ENCODE data around the gene TNFRSF1A.

Gene TNFRSF1A

DNA sequence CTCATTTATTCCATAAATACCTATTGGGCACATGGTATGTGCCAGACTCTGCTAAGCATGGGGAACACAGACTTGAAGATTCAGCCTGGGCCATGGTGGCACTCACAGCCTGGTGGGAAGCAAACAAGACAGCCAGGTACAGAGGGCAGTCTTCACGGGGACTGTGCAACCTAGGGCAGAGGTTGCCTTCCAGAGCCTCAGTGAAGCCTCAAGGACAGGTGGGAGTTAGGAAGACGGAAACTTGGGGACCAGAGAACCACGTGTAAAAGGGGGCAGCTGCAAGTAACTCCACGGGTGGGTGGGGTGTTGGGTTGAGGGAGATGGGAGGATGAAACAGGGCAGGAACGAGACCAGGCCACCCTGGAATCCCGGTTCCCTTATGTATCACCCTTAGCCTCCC, 41.1 kb upstream of the TNFRSF1A start:
- H3K23ac ChIP-seq (ENCODE audit: low read length) = no peak overlapping the region
- no peak overlapping the region for H3K27ac ChIP-seq (ENCODE audit: low read depth, low read length)
- WGBS (ENCODE audit: extremely low coverage, insufficient coverage, insufficient read length) = no CpG with 5 or more reads among the region's 6 CpGs
- H3K9me3 ChIP-seq (ENCODE audit: insufficient read depth, low read depth, low read length) = no peaks in the 10 kb centered on the region
- H3K27me3 ChIP-seq (ENCODE audit: insufficient read depth, low read length) = no peaks in the 10 kb centered on the region
- peak overlapping the region; percentile 97 for H4K8ac ChIP-seq (ENCODE audit: low read depth, low read length)
- H3K4me2 ChIP-seq (ENCODE audit: low read length) = no peak overlapping the region
- H3K79me2 ChIP-seq (ENCODE audit: control insufficient read depth, insufficient read depth, low read length, poor library complexity) = peaks cover 11% of the 10 kb centered on the region
- no peak overlapping the region for H3K18ac ChIP-seq (ENCODE audit: low read length)
- no peak overlapping the region for H3K9ac ChIP-seq (ENCODE audit: low read length)
- H3K4me3 ChIP-seq (ENCODE audit: low read depth, low read length) = no peak overlapping the region
- no peak overlapping the region for H3K4ac ChIP-seq (ENCODE audit: low read depth, low read length)
- no peak overlapping the region for H2AFZ ChIP-seq (ENCODE audit: insufficient read depth, low read length, poor library complexity)
- H2AK5ac ChIP-seq (ENCODE audit: low read length) = no peak overlapping the region
- DNase-seq = no peak
- H3K4me1 ChIP-seq (ENCODE audit: control insufficient read depth in 1 of 2, insufficient read depth in 2 of 2, low read length in 2 of 2) = peaks cover 18 to 20% of the 10 kb centered on the region in 2 experiments
- H3K14ac ChIP-seq (ENCODE audit: low read length) = no peak overlapping the region
- H2BK5ac ChIP-seq (ENCODE audit: low read depth, low read length, poor library complexity) = no peak overlapping the region
- H3K79me1 ChIP-seq (ENCODE audit: low read length) = peaks cover 17% of the 10 kb centered on the region
- no peak overlapping the region for H2BK12ac ChIP-seq (ENCODE audit: low read length)
- no peak overlapping the region for H2BK120ac ChIP-seq (ENCODE audit: insufficient read depth, low read length, poor library complexity)
- peaks cover 3 to 4% of the 10 kb centered on the region in 2 experiments for H3K36me3 ChIP-seq (ENCODE audit: control insufficient read depth in 1 of 2, insufficient read depth in 2 of 2, low read length in 2 of 2)
- H4K12ac ChIP-seq (ENCODE audit: low read depth, low read length) = no peak overlapping the region
- H4K91ac ChIP-seq (ENCODE audit: low read depth, low read length) = peak overlapping the region; percentile 95

DNA sequence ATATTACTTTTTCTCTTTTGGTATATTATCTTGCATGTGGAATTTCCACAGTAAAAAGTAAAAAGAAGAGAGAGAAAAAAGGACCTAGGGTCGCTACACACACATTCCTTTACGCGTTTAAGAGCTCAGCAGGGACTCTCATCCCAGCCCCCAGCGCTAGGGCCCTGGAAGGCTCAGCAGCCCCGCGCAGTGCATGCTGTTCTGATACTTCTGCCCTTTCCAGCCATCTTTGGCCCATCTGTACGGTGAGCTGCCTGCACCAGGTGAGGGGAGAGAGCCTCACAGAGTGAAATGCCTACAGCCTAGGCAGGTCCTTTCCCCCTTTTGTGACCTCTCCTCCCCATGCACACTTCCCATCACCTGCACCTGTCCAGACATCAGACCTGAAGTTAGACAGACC, 40.5 kb upstream of the TNFRSF1A start:
- Histone ChIP-seq H2AK5ac (ENCODE audit: low read length) (no peak overlapping the region), H3K4ac (ENCODE audit: low read depth, low read length) (no peak overlapping the region)
- DNase-seq = no peak

DNA sequence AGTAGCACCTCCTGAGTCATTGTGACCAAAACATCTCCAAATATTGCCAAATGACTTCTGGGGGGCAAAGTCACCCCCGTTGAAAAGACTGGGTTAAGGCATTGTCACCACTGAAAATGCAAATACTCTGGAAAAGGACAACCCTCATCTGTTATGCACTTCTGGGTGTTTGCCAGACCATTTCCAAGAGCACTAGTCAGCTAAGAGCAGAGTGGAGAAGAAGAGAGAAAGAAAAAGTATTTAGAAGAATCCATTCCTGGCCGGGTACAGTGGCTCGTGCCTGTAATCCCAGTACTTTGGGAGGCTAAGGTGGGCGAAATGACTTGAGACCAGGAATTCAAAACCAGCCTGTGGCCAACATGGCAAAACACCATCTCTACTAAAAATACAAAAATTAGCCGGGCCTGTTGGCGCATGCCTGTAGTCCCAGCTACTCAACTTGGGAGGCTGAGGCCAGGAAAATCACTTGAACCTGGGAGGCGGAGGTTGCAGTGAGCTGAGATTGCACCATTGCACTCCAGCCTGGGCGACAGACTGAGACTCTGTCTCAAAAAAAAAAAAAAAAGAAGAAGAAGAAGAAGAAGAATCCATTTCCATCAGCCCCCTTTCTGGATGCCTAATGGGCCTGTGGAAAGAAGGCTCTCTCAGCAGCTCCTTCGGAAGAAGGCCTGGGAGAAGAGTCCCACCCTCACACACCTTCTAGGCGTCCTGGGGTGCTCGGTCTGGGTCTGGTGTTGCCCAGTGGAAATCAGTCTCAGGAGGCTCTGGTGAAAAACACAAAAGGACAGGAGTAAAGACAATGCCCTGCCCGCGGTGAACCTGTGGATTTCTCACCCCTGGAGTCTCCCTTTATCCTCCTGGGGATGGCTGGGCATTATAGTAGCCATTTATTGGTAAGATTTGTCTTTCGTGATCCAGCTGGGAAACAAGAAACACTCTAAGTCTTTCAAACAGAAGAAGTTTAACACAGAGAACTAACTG, 38.6 kb upstream of the TNFRSF1A start:
- no CpG with 5 or more reads among the region's 14 CpGs for WGBS (ENCODE audit: extremely low coverage, insufficient coverage, insufficient read length)
- Histone ChIP-seq H3K36me3 (ENCODE audit: control insufficient read depth in 1 of 2, insufficient read depth in 2 of 2, low read length in 2 of 2) (no peaks in the 10 kb centered on the region), H2BK5ac (ENCODE audit: low read depth, low read length, poor library complexity) (no peak overlapping the region), H3K79me1 (ENCODE audit: low read length) (peaks cover 24% of the 10 kb centered on the region), H3K18ac (ENCODE audit: low read length) (no peak overlapping the region), H2BK120ac (ENCODE audit: insufficient read depth, low read length, poor library complexity) (no peak overlapping the region), H3K4ac (ENCODE audit: low read depth, low read length) (no peak overlapping the region), H4K12ac (ENCODE audit: low read depth, low read length) (no peak overlapping the region), H3K4me1 (ENCODE audit: control insufficient read depth in 1 of 2, insufficient read depth in 2 of 2, low read length in 2 of 2) (peaks cover 29 to 37% of the 10 kb centered on the region in 2 experiments), H2AK5ac (ENCODE audit: low read length) (no peak overlapping the region), H3K4me3 (ENCODE audit: low read depth, low read length) (no peak overlapping the region), H3K27me3 (ENCODE audit: insufficient read depth, low read length) (no peaks in the 10 kb centered on the region), H2BK12ac (ENCODE audit: low read length) (no peak overlapping the region), H4K8ac (ENCODE audit: low read depth, low read length) (no peak overlapping the region), H2AFZ (ENCODE audit: insufficient read depth, low read length, poor library complexity) (no peak overlapping the region), H3K14ac (ENCODE audit: low read length) (no peak overlapping the region), H3K27ac (ENCODE audit: low read depth, low read length) (no peak overlapping the region), H4K91ac (ENCODE audit: low read depth, low read length) (no peak overlapping the region), H3K9me3 (ENCODE audit: insufficient read depth, low read depth, low read length) (no peaks in the 10 kb centered on the region), H3K23ac (ENCODE audit: low read length) (no peak overlapping the region), H3K9ac (ENCODE audit: low read length) (no peak overlapping the region), H3K79me2 (ENCODE audit: control insufficient read depth, insufficient read depth, low read length, poor library complexity) (peaks cover 11% of the 10 kb centered on the region), H3K4me2 (ENCODE audit: low read length) (no peak overlapping the region)
- DNase-seq = no peak

More for the DNA sequence above, 40.5 kb upstream of the TNFRSF1A start:
- H3K27ac ChIP-seq (ENCODE audit: low read depth, low read length) = no peak overlapping the region
- H3K14ac ChIP-seq (ENCODE audit: low read length) = no peak overlapping the region
- H3K4me2 ChIP-seq (ENCODE audit: low read length) = no peak overlapping the region
- no peak overlapping the region for H4K8ac ChIP-seq (ENCODE audit: low read depth, low read length)
- H3K4me1 ChIP-seq (ENCODE audit: control insufficient read depth in 1 of 2, insufficient read depth in 2 of 2, low read length in 2 of 2) = peaks cover 18 to 20% of the 10 kb centered on the region in 2 experiments
- H2BK12ac ChIP-seq (ENCODE audit: low read length) = no peak overlapping the region
- peaks cover 3 to 4% of the 10 kb centered on the region in 2 experiments for H3K36me3 ChIP-seq (ENCODE audit: control insufficient read depth in 1 of 2, insufficient read depth in 2 of 2, low read length in 2 of 2)
- H3K9ac ChIP-seq (ENCODE audit: low read length) = no peak overlapping the region
- no peaks in the 10 kb centered on the region for H3K9me3 ChIP-seq (ENCODE audit: insufficient read depth, low read depth, low read length)
- H4K91ac ChIP-seq (ENCODE audit: low read depth, low read length) = no peak overlapping the region
- no peak overlapping the region for H2AFZ ChIP-seq (ENCODE audit: insufficient read depth, low read length, poor library complexity)
- H4K12ac ChIP-seq (ENCODE audit: low read depth, low read length) = no peak overlapping the region
- H3K4me3 ChIP-seq (ENCODE audit: low read depth, low read length) = no peak overlapping the region
- H3K79me1 ChIP-seq (ENCODE audit: low read length) = peaks cover 17% of the 10 kb centered on the region
- peaks cover 11% of the 10 kb centered on the region for H3K79me2 ChIP-seq (ENCODE audit: control insufficient read depth, insufficient read depth, low read length, poor library complexity)
- H2BK5ac ChIP-seq (ENCODE audit: low read depth, low read length, poor library complexity) = no peak overlapping the region
- no peak overlapping the region for H3K18ac ChIP-seq (ENCODE audit: low read length)
- H3K23ac ChIP-seq (ENCODE audit: low read length) = no peak overlapping the region
- WGBS (ENCODE audit: extremely low coverage, insufficient coverage, insufficient read length) = no CpG with 5 or more reads among the region's 7 CpGs
- no peak overlapping the region for H2BK120ac ChIP-seq (ENCODE audit: insufficient read depth, low read length, poor library complexity)
- no peaks in the 10 kb centered on the region for H3K27me3 ChIP-seq (ENCODE audit: insufficient read depth, low read length)

DNA sequence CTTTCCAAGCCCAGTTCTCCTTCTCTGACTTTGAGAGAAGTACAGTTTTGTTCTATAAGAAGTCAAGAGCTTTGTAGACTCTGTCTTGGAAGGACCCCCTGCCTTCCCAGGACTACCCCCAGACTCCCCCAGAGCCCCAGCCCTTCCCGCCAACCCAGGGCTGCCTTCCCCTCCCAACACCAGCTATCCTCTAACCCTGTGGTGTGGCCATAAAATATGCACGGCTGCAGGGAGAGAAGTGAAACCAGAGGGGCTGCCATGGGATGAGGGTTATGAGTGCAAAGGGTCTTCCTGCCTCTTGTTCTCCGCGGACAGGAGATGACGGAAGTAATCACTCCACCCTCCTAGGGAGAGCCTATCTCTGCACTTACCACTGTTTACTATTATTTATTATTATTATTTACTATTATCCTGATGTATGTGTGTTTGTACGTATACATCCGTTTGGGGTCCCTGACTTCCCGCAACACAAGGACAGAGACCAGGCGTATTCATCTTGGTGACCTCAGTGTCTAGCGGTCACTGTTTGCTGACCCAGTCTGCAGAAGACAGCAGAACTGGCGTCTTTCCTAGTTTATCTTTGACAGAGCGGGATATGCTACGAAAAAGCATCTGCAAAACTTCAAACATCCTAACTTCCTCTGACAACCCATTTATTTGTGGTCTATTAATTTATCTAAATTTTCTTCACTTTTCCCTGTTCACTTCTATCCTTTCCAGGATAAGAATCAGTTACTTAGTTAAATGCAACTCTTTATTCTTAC, 37.0 kb upstream of the TNFRSF1A start:
- Histone ChIP-seq H3K27ac (ENCODE audit: low read depth, low read length) (no peak overlapping the region), H3K4me2 (ENCODE audit: low read length) (no peak overlapping the region), H3K9me3 (ENCODE audit: insufficient read depth, low read depth, low read length) (no peaks in the 10 kb centered on the region), H2AFZ (ENCODE audit: insufficient read depth, low read length, poor library complexity) (no peak overlapping the region), H3K14ac (ENCODE audit: low read length) (no peak overlapping the region), H4K8ac (ENCODE audit: low read depth, low read length) (no peak overlapping the region), H2BK5ac (ENCODE audit: low read depth, low read length, poor library complexity) (no peak overlapping the region), H3K4ac (ENCODE audit: low read depth, low read length) (no peak overlapping the region), H2BK120ac (ENCODE audit: insufficient read depth, low read length, poor library complexity) (no peak overlapping the region), H3K23ac (ENCODE audit: low read length) (no peak overlapping the region), H3K36me3 (ENCODE audit: control insufficient read depth in 1 of 2, insufficient read depth in 2 of 2, low read length in 2 of 2) (no peaks in the 10 kb centered on the region), H2AK5ac (ENCODE audit: low read length) (no peak overlapping the region), H3K18ac (ENCODE audit: low read length) (no peak overlapping the region), H4K91ac (ENCODE audit: low read depth, low read length) (no peak overlapping the region), H3K9ac (ENCODE audit: low read length) (no peak overlapping the region), H3K27me3 (ENCODE audit: insufficient read depth, low read length) (no peaks in the 10 kb centered on the region), H2BK12ac (ENCODE audit: low read length) (no peak overlapping the region), H3K4me3 (ENCODE audit: low read depth, low read length) (no peak overlapping the region), H4K12ac (ENCODE audit: low read depth, low read length) (no peak overlapping the region), H3K79me1 (ENCODE audit: low read length) (peaks cover 24% of the 10 kb centered on the region), H3K79me2 (ENCODE audit: control insufficient read depth, insufficient read depth, low read length, poor library complexity) (peaks cover 3% of the 10 kb centered on the region), H3K4me1 (ENCODE audit: control insufficient read depth in 1 of 2, insufficient read depth in 2 of 2, low read length in 2 of 2) (peaks cover 32 to 41% of the 10 kb centered on the region in 2 experiments)
- no peak for DNase-seq
- WGBS (ENCODE audit: extremely low coverage, insufficient coverage, insufficient read length) = no CpG with 5 or more reads among the region's 13 CpGs
